SK-N-SH (cell line): ENCODE measurements around the gene BMP6. TPM values are rescaled to one million over a fixed set of nuclear protein-coding genes. Genes with fewer than 3 reads are reported as not detected.

Experiments used
- CTCF ChIA-PET: fragments of 300-600, 350-600 bp; formaldehyde crosslinking; extraction: SDS; loops from one replicate; lab custom pipeline; 2021; lab: Yijun Ruan, JAX
- POLR2A ChIA-PET: fragments of 350-600 bp; sonication (Branson Sonifier 250); formaldehyde crosslinking; extraction: SDS; loops from one replicate; lab custom pipeline; 2020; ENCODE audit warnings: antibody characterized with exemption, inconsistent platforms; lab: Yijun Ruan, JAX
- DNase-seq: peaks from one replicate; pipeline ENCODE4 v3.0.0; 2012
- H2AFZ ChIP-seq: fragments of 200-600 bp; sonication (generic); 2 replicates; pipeline ENCODE4 v1.8.1; 2016; ENCODE audit warnings: antibody characterized with exemption, mild to moderate bottlenecking, low read depth
- H3F3A ChIP-seq: fragments of 200-600 bp; sonication (generic); replicated peaks from 2 replicates; pipeline ENCODE3; 2016; ENCODE audit warnings: antibody characterized with exemption, mild to moderate bottlenecking; ENCODE audit not compliant: insufficient read depth
- H3K27ac ChIP-seq, 2 experiments: fragments of 200-500 bp in 1 of 2; fragments of 200-600 bp in 1 of 2; sonication (Bioruptor generic) in 1 of 2; sonication (generic), shearing (Covaris generic) in 1 of 2; 2 replicates each; pipeline versions ENCODE4 v1.5.1 to v1.6.1; 2014 to 2016; ENCODE audit warnings: low read depth in 2 of 2, inconsistent platforms in 1 of 2, low read length in 1 of 2, mild to moderate bottlenecking in 1 of 2, mixed read lengths in 1 of 2
- H3K27me3 ChIP-seq: fragments of 200-600 bp; sonication (generic), shearing (Covaris generic); 2 replicates; pipeline ENCODE4 v1.6.1; 2016; ENCODE audit warnings: mixed run types; ENCODE audit not compliant: insufficient read depth
- H3K36me3 ChIP-seq, 2 experiments: fragments of 200-500 bp in 1 of 2; fragments of 200-600 bp in 1 of 2; sonication (Bioruptor generic) in 1 of 2; sonication (generic) in 1 of 2; replicated peaks in 1 of 2; 2 replicates each; pipeline versions ENCODE3 to v1.5.1; 2014 to 2016; ENCODE audit warnings: low read length in 1 of 2, mild to moderate bottlenecking in 1 of 2; ENCODE audit not compliant: insufficient read depth in 2 of 2, control insufficient read depth in 1 of 2
- H3K4me1 ChIP-seq, 2 experiments: fragments of 200-500 bp in 1 of 2; fragments of 200-600 bp in 1 of 2; sonication (Bioruptor generic) in 1 of 2; sonication (generic), shearing (Covaris generic) in 1 of 2; 2 replicates each; pipeline versions ENCODE4 v1.5.1 to v1.6.1; 2014 to 2016; ENCODE audit warnings: low read depth in 1 of 2, low read length in 1 of 2, mixed run types in 1 of 2; ENCODE audit not compliant: insufficient read depth in 2 of 2, control insufficient read depth in 1 of 2
- H3K4me2 ChIP-seq: fragments of 200-600 bp; sonication (generic), shearing (Covaris generic); 2 replicates; pipeline ENCODE4 v1.6.1; 2017; ENCODE audit warnings: mixed run types
- H3K4me3 ChIP-seq, 2 experiments: fragments of 200-500 bp in 1 of 2; fragments of 200-600 bp in 1 of 2; sonication (Bioruptor generic) in 1 of 2; sonication (generic), shearing (Covaris generic) in 1 of 2; 2 replicates each; pipeline versions ENCODE4 v1.5.1 to v1.8.1; 2014 to 2016; ENCODE audit warnings: low read depth in 2 of 2, inconsistent platforms in 1 of 2, low read length in 1 of 2, mild to moderate bottlenecking in 1 of 2, mixed read lengths in 1 of 2, moderate library complexity in 1 of 2
- H3K79me2 ChIP-seq: fragments of 200-600 bp; sonication (generic); 2 replicates; pipeline ENCODE4 v1.8.1; 2017; ENCODE audit warnings: mild to moderate bottlenecking; ENCODE audit not compliant: insufficient read depth
- H3K9ac ChIP-seq: fragments of 200-600 bp; sonication (generic); 2 replicates; pipeline ENCODE4 v1.6.1; 2017; ENCODE audit warnings: mixed run types
- H3K9me2 ChIP-seq: fragments of 200-600 bp; sonication (generic); 2 replicates; pipeline ENCODE4 v1.6.1; 2017; ENCODE audit warnings: mixed run types
- H3K9me3 ChIP-seq: fragments of 200-600 bp; sonication (generic); 2 replicates; pipeline ENCODE4 v1.6.1; 2017; ENCODE audit warnings: mixed run types, mild to moderate bottlenecking, moderate library complexity
- H4K20me1 ChIP-seq: fragments of 200-600 bp; sonication (generic); 2 replicates; pipeline ENCODE4 v1.6.1; 2017; ENCODE audit warnings: mild to moderate bottlenecking, mixed run types; ENCODE audit not compliant: insufficient read depth
- EZH2phosphoT487 ChIP-seq: fragments of 200-600 bp; sonication (generic); IDR thresholded peaks from 2 replicates; pipeline ENCODE4 v1.6.1; 2017; ENCODE audit warnings: low read depth, mixed run types, mild to moderate bottlenecking, antibody characterized with exemption, moderate library complexity, borderline replicate concordance
- FOSL2 ChIP-seq: IDR thresholded peaks from 2 replicates; pipeline ENCODE4 v1.4.0; 2012; ENCODE audit warnings: low read depth, mild to moderate bottlenecking, moderate library complexity, borderline replicate concordance
- GATA2 ChIP-seq: sonication (generic); formaldehyde crosslinking; IDR thresholded peaks from 2 replicates; pipeline ENCODE4 v1.5.0; 2020; ENCODE audit warnings: mild to moderate bottlenecking, missing genetic modification reagents
- IRF3 ChIP-seq: fragments of 150-350 bp; IDR thresholded peaks from 2 replicates; pipeline ENCODE4 v1.6.1; 2016; ENCODE audit warnings: mild to moderate bottlenecking, low read depth, low read length
- JUND ChIP-seq: IDR thresholded peaks from 2 replicates; pipeline ENCODE4 v1.4.0; 2012
- MAX ChIP-seq: IDR thresholded peaks from 2 replicates; pipeline ENCODE4 v1.4.0; 2012; ENCODE audit warnings: low read depth
- MEF2A ChIP-seq: IDR thresholded peaks from 2 replicates; pipeline ENCODE4 v1.4.0; 2012; ENCODE audit warnings: low read depth, borderline replicate concordance
- MXI1 ChIP-seq: IDR thresholded peaks from 2 replicates; pipeline ENCODE4 v1.6.1; 2012; ENCODE audit warnings: mild to moderate bottlenecking, low read depth, low read length, improper control_type of control experiment
- NRF1 ChIP-seq: IDR thresholded peaks from 2 replicates; pipeline ENCODE4 v1.6.1; 2012; ENCODE audit warnings: low read depth, mild to moderate bottlenecking, low read length
- PBX3 ChIP-seq: IDR thresholded peaks from 2 replicates; pipeline ENCODE4; 2012
- POLR2AphosphoS5 ChIP-seq: IDR thresholded peaks from 2 replicates; pipeline ENCODE4 v1.6.1; 2012; ENCODE audit warnings: low read depth, low read length
- RXRA ChIP-seq: IDR thresholded peaks from 2 replicates; pipeline ENCODE4 v1.4.0; 2012; ENCODE audit warnings: low read depth, mild to moderate bottlenecking, borderline replicate concordance
- SIN3A ChIP-seq: IDR thresholded peaks from 2 replicates; pipeline ENCODE4 v1.6.1; 2012; ENCODE audit warnings: low read depth, mild to moderate bottlenecking, low read length, moderate library complexity, borderline replicate concordance
- SMC3 ChIP-seq: IDR thresholded peaks from 2 replicates; pipeline ENCODE4 v1.6.1; 2012; ENCODE audit warnings: low read depth, low read length, improper control_type of control experiment
- TEAD4 ChIP-seq: IDR thresholded peaks from 2 replicates; pipeline ENCODE4 v1.4.0; 2012; ENCODE audit warnings: mild to moderate bottlenecking, borderline replicate concordance; ENCODE audit not compliant: insufficient read depth
- USF2 ChIP-seq: fragments of 150-350 bp; IDR thresholded peaks from 2 replicates; pipeline ENCODE4 v1.6.1; 2017; ENCODE audit warnings: antibody characterized with exemption, low read length, low read depth, borderline replicate concordance
- WGBS: methylation state at CpG from one replicate; pipeline ENCODE4 v1.1.6; 2017; ENCODE audit warnings: low lambda C conversion rate; 5-methylcytosine and 5-hydroxymethylcytosine counted together
- polyA plus RNA-seq, 3 experiments: library from polyadenylated mRNA; depleted of rRNA; stranded (reverse); fragments of >200 nt; gene quantifications; 2 replicates each; pipeline ENCODE4 v1.2.3, GENCODE V29; 2012

BMP6 gene
- polyA plus RNA-seq, 1 of the 3 experiments (the other 2 are of a cell fraction) = not detected

- TF ChIP-seq SIN3A = no peak
- no peak for TF ChIP-seq MXI1
- no peak for TF ChIP-seq FOSL2
- TF ChIP-seq, all 33 proteins: peak for 0
These were observed 21.5 kb downstream of the BMP6 start (continued) for GRCh38 chr6:7747433-7747832.

- no peak for DNase-seq
- H3K9me2 ChIP-seq = no peaks in the 10 kb centered on the region
- H4K20me1 ChIP-seq = no peaks in the 10 kb centered on the region
- H3K9ac ChIP-seq = no peak overlapping the region
- H3K27me3 ChIP-seq = peaks cover 38% of the 10 kb centered on the region; the same call in 1 of the 2 replicates
- H3K4me1 ChIP-seq = no peaks in the 10 kb centered on the region
- H3K79me2 ChIP-seq = no peaks in the 10 kb centered on the region
- H3K36me3 ChIP-seq = no peaks in the 10 kb centered on the region
- TF ChIP-seq PBX3 (no peak), USF2 (no peak), MXI1 (no peak), EZH2phosphoT487 (no peak), MAX (no peak), MEF2A (no peak), RXRA (no peak), GATA2 (CRISPR knock-in tag) (no peak), NRF1 (no peak), JUND (no peak), IRF3 (no peak), SMC3 (no peak), TEAD4 (no peak), POLR2AphosphoS5 (no peak), FOSL2 (no peak)
- H3K4me3 ChIP-seq = no peak overlapping the region
- CTCF ChIA-PET = interaction anchor here (1.3 kb wide), 1 partner anchor 23 kb away, joined by 4 read pairs; no protein-coding TSS in a partner anchor
- no peaks in the 10 kb centered on the region for H3F3A ChIP-seq
- POLR2A ChIA-PET = no interaction called here
- no peak overlapping the region for H3K27ac ChIP-seq
- no peaks in the 10 kb centered on the region for H3K9me3 ChIP-seq
- WGBS = 15% methylated on average over 2 of the region's 2 CpGs
- H3K4me2 ChIP-seq = no peak overlapping the region
- no peak overlapping the region for H2AFZ ChIP-seq
These were observed 22.1 kb downstream of the BMP6 start for GRCh38 chr6:7747901-7748504.
